A549 (cell line): ENCODE measurements around the gene CFAP99. TPM values are rescaled to one million over a fixed set of nuclear protein-coding genes. Genes with fewer than 3 reads are reported as not detected.

Experiments used
- ATAC-seq, 2 experiments: fragments of 200-7000 bp in 1 of 2; fragments of >200 bp in 1 of 2; cut with Nextera tagmentation in 1 of 2; cut with Tn5 transposase in 1 of 2; 3 replicates each; pipeline versions ENCODE4 v1.8.0 to v1.9.1; 2018 to 2020; ENCODE audit warnings: mild to moderate bottlenecking in 1 of 2, moderate library complexity in 1 of 2
- CTCF ChIA-PET: fragments of 300-600 bp; sonication (Branson Sonifier 250); formaldehyde crosslinking; extraction: SDS; loops from one replicate; lab custom pipeline; 2021; ENCODE audit warnings: antibody characterized with exemption, inconsistent platforms; lab: Yijun Ruan, JAX
- POLR2A ChIA-PET: fragments of 350-600 bp; formaldehyde crosslinking; extraction: SDS; loops from one replicate; lab custom pipeline; 2021; ENCODE audit warnings: antibody characterized with exemption, inconsistent platforms; lab: Yijun Ruan, JAX
- DNase-seq, 2 experiments: peaks; one replicate each; pipeline versions ENCODE4 v3.0.0 to v3.0.0-alpha.2; 2011 to 2016; ENCODE audit warnings: low read depth in 1 of 2, low spot score in 1 of 2
- FAIRE-seq: peaks from 2 replicates; lab custom pipeline; 2011; peaks lifted over from hg19 to GRCh38; lab: Jason Lieb, UNC
- H3K27ac ChIP-seq, 2 experiments: fragments of >200 bp; sonication (Bioruptor Twin); formaldehyde crosslinking; 3 replicates each; pipeline ENCODE4 v1.5.1; 2016 to 2017
- H3K4me1 ChIP-seq: fragments of >200 bp; sonication (Bioruptor Twin); formaldehyde crosslinking; 3 replicates; pipeline ENCODE4 v1.6.1; 2016
- H3K4me2 ChIP-seq: fragments of >200 bp; sonication (Bioruptor Twin); formaldehyde crosslinking; 3 replicates; pipeline ENCODE4 v1.6.1; 2016
- H3K4me3 ChIP-seq: fragments of >200 bp; sonication (Bioruptor Twin); formaldehyde crosslinking; 3 replicates; pipeline ENCODE4 v1.5.1; 2016
- H3K9me3 ChIP-seq: fragments of >200 bp; sonication (Bioruptor Twin); formaldehyde crosslinking; 3 replicates; pipeline ENCODE4 v1.6.1; 2016
- CBX8 ChIP-seq: fragments of 200-600 bp; sonication (generic); IDR thresholded peaks from 2 replicates; pipeline ENCODE4 v1.6.1; 2016
- CHD2 ChIP-seq: fragments of 150-350 bp; IDR thresholded peaks from 2 replicates; pipeline ENCODE4 v1.6.1; 2014; ENCODE audit warnings: low read length; ENCODE audit not compliant: partially characterized antibody
- CHD4 ChIP-seq: fragments of 200-600 bp; sonication (generic); IDR thresholded peaks from 2 replicates; pipeline ENCODE4 v1.6.1; 2016; ENCODE audit warnings: antibody characterized with exemption, mild to moderate bottlenecking, borderline replicate concordance
- EP300 ChIP-seq, 2 experiments: fragments of >200 bp; sonication (Bioruptor Twin); formaldehyde crosslinking; IDR thresholded peaks; 2 replicates in 1 of 2; 3 replicates in 1 of 2; pipeline ENCODE4 v1.6.1; 2016 to 2017
- FOXS1 ChIP-seq: fragments of 250-450 bp; sonication (Bioruptor Pico); IDR thresholded peaks from 2 replicates; pipeline ENCODE4 v1.5.0; 2020; ENCODE audit warnings: mild to moderate bottlenecking, moderate library complexity
- GATA3 ChIP-seq: IDR thresholded peaks from 2 replicates; pipeline ENCODE4 v1.6.1; 2012; ENCODE audit warnings: borderline replicate concordance
- HDAC2 ChIP-seq: fragments of 200-600 bp; sonication (generic); IDR thresholded peaks from 2 replicates; pipeline ENCODE4 v1.6.1; 2016
- HOXB13 ChIP-seq: fragments of 250-450 bp; sonication (Bioruptor Pico); IDR thresholded peaks from 2 replicates; pipeline ENCODE4 v1.5.0; 2020; ENCODE audit warnings: low read depth, mild to moderate bottlenecking, moderate library complexity
- MAFK ChIP-seq: fragments of 450-650 bp; IDR thresholded peaks from 2 replicates; pipeline ENCODE4 v1.6.1; 2014; ENCODE audit not compliant: partially characterized antibody
- MYC ChIP-seq: IDR thresholded peaks from 2 replicates; pipeline ENCODE4 v1.6.1; 2012; ENCODE audit warnings: mild to moderate bottlenecking, inconsistent platforms, low read length, improper control_type of control experiment, borderline replicate concordance
- NFE2L2 ChIP-seq: fragments of 150-350 bp; conservative IDR thresholded peaks from 2 replicates; pipeline ENCODE4 v1.6.1; 2014; ENCODE audit warnings: low read length
- NPAS2 ChIP-seq: fragments of 250-450 bp; sonication (Bioruptor Pico); IDR thresholded peaks from 2 replicates; pipeline ENCODE4 v1.8.0; 2022; ENCODE audit warnings: mild to moderate bottlenecking, moderate library complexity, borderline replicate concordance
- SREBF2 ChIP-seq: fragments of 450-650 bp; IDR thresholded peaks from 2 replicates; pipeline ENCODE4 v1.6.1; 2014; ENCODE audit warnings: mild to moderate bottlenecking, moderate library complexity
- ZC3H11A ChIP-seq: fragments of 450-650 bp; IDR thresholded peaks from 2 replicates; pipeline ENCODE4 v1.6.1; 2014; ENCODE audit warnings: antibody characterized with exemption, mild to moderate bottlenecking
- ZFP36 ChIP-seq: fragments of 450-650 bp; IDR thresholded peaks from 2 replicates; pipeline ENCODE4 v1.6.1; 2014; ENCODE audit warnings: borderline replicate concordance; ENCODE audit not compliant: partially characterized antibody
- WGBS: methylation state at CpG from one replicate; pipeline ENCODE4 v1.1.6; 2017; ENCODE audit errors: missing lambda C conversion rate; 5-methylcytosine and 5-hydroxymethylcytosine counted together
- polyA minus RNA-seq: library from RNA; depleted of rRNA, polyadenylated mRNA; stranded (reverse); fragments of >200 nt; gene quantifications from 2 replicates; pipeline ENCODE4 v1.2.3, GENCODE V29; 2011; rRNA and poly(A)+ RNA removed
- polyA plus RNA-seq, 4 experiments: library from polyadenylated mRNA; depleted of rRNA in 3 of 4; stranded (reverse); fragments of >200 nt; fragmentation: RNase III in 1 of 4; extraction: RNeasy Plus Mini Kit Qiagen cat#74134 plus additional on column Dnase treatment in 1 of 4; gene quantifications; 2 replicates in 3 of 4; 3 replicates in 1 of 4; pipeline ENCODE4 v1.2.3, GENCODE V29; 2011 to 2017
- TF ChIP-seq, protein P1 (sequence below): IDR thresholded peaks from 2 replicates; pipeline ENCODE4 v1.6.1; 2012
- TF ChIP-seq, protein P2 (sequence below): fragments of 150-350 bp; IDR thresholded peaks from 2 replicates; pipeline ENCODE4 v1.6.1; 2014; ENCODE audit warnings: low read depth, mild to moderate bottlenecking, low read length
- TF ChIP-seq, protein P3 (sequence below): IDR thresholded peaks from 2 replicates; pipeline ENCODE4 v1.6.1; 2012; ENCODE audit warnings: low read depth, borderline replicate concordance
- TF ChIP-seq, protein P4 (sequence below): fragments of 200-600 bp; sonication (generic); IDR thresholded peaks from 2 replicates; pipeline ENCODE4 v1.6.1; 2016; ENCODE audit warnings: antibody characterized with exemption, mild to moderate bottlenecking, moderate library complexity
- TF ChIP-seq, protein P5 (sequence below): fragments of 250-450 bp; sonication (Bioruptor Pico); IDR thresholded peaks from 2 replicates; pipeline ENCODE4 v1.5.0; 2020; ENCODE audit warnings: low read depth, mild to moderate bottlenecking, moderate library complexity
- TF ChIP-seq, protein P6 (sequence below): fragments of 450-650 bp; IDR thresholded peaks from 2 replicates; pipeline ENCODE4 v1.6.1; 2014; ENCODE audit warnings: antibody characterized with exemption
- TF ChIP-seq, protein P7 (sequence below): fragments of >200 bp; sonication (Bioruptor Twin); formaldehyde crosslinking; IDR thresholded peaks from 3 replicates; pipeline ENCODE4 v1.6.1; 2016

Gene CFAP99
- polyA plus RNA-seq (2011; rRNA removed) = 0.11 TPM in 1 of 2 replicates, not detected in the other
- polyA plus RNA-seq (2012; cell fraction: cytosol; rRNA removed) = 0.04 and 0.16 TPM in 2 replicates
- 0.26 and 0.34 TPM in 2 replicates for polyA plus RNA-seq (2012; cell fraction: nucleus; rRNA removed)
- polyA plus RNA-seq (2017; fragmentation: RNase III; extraction: RNeasy Plus Mini Kit Qiagen cat#74134 plus additional on column Dnase treatment) = 0.08 to 0.14 TPM (median 0.09 TPM) in 3 replicates
- polyA minus RNA-seq = not detected in 2 replicates

DNA sequence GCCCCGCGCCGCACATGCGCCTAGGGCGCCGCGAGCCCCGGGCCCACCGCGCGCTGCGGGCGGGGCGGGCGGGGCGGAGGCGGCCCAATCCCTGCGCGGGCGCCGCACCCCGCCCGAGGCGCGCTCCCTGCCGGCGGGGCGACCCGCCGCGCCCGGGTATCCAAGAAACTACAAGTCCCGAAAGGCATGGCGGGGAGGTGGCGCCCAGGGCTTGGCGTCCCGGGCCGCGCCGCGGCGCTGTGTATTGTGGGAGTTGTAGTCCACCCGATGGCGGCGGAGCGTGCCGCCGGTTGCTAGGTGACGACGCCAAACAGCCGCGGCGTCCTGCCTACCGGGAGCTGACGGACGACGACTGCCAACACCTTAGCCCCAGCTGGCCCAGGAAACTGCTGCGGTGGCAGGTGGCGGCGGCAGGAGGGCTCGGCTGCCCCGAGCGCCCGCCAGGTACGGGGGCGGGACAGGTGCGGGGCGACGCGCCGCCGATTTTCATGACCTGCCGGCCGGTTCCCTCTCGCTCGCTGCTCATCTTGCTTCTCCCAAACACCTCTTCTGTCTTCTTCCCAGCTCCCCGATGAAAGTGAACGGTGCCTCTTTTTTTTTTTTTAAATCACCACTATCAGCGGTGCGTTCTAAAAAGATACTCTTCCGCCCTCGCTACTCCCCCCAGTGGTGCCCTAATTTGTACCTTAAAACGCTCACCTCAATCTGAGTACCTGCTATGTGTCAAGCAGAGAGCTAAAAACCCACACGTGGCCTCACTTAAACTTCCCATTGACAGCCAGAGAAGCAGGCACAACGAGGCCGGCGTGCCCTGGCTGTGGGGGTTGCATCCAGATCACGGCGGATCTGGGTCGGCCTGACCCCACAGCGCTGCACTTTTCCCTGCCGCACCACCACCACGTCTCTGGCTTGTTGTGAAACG is at the start of gene CFAP99:
CFAP99 (plus strand) TSS at position 306 of the 922 bp plus-strand sequence.
- WGBS = under 1% methylated on average over 22 of the region's 94 CpGs
- Histone ChIP-seq H3K4me2 (peak within 1 kb of the TSS; percentile 75), H3K9me3 (no peaks in the 10 kb centered on the region), H3K4me3 (peak within 1 kb of the TSS; percentile 74), H3K27ac (peak within 1 kb of the TSS; percentile 57 to 85; a peak in 5 of 6 replicates), H3K4me1 (peaks cover 12% of the 10 kb centered on the region)
- peak; percentile 80 to 89 for ATAC-seq
- ChIA-PET CTCF (interaction anchor here (0.5 to 1.3 kb wide), 6 partner anchors 10 to 343 kb away, joined by 3 to 5 read pairs (median 3); no protein-coding TSS in a partner anchor), POLR2A (no interaction called here)
- FAIRE-seq = no peak
- TF ChIP-seq, protein P1, sequence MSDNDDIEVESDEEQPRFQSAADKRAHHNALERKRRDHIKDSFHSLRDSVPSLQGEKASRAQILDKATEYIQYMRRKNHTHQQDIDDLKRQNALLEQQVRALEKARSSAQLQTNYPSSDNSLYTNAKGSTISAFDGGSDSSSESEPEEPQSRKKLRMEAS = peak; percentile 63
- TF ChIP-seq GATA3 = no peak
- TF ChIP-seq MAFK = peak; percentile 38
- no peak for TF ChIP-seq EP300 (IDR thresholded peaks at IDR 0.05)
- TF ChIP-seq, protein P2, sequence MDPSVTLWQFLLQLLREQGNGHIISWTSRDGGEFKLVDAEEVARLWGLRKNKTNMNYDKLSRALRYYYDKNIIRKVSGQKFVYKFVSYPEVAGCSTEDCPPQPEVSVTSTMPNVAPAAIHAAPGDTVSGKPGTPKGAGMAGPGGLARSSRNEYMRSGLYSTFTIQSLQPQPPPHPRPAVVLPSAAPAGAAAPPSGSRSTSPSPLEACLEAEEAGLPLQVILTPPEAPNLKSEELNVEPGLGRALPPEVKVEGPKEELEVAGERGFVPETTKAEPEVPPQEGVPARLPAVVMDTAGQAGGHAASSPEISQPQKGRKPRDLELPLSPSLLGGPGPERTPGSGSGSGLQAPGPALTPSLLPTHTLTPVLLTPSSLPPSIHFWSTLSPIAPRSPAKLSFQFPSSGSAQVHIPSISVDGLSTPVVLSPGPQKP = no peak
- no peak for TF ChIP-seq FOXS1 (CRISPR knock-in tag)
- TF ChIP-seq CHD4 = no peak
- no peak for TF ChIP-seq HOXB13 (CRISPR knock-in tag)
- TF ChIP-seq CBX8 = no peak
- TF ChIP-seq, protein P3, sequence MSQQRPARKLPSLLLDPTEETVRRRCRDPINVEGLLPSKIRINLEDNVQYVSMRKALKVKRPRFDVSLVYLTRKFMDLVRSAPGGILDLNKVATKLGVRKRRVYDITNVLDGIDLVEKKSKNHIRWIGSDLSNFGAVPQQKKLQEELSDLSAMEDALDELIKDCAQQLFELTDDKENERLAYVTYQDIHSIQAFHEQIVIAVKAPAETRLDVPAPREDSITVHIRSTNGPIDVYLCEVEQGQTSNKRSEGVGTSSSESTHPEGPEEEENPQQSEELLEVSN = peak; percentile 46; the same call in 1 of the 2 replicates
- TF ChIP-seq, protein P4, sequence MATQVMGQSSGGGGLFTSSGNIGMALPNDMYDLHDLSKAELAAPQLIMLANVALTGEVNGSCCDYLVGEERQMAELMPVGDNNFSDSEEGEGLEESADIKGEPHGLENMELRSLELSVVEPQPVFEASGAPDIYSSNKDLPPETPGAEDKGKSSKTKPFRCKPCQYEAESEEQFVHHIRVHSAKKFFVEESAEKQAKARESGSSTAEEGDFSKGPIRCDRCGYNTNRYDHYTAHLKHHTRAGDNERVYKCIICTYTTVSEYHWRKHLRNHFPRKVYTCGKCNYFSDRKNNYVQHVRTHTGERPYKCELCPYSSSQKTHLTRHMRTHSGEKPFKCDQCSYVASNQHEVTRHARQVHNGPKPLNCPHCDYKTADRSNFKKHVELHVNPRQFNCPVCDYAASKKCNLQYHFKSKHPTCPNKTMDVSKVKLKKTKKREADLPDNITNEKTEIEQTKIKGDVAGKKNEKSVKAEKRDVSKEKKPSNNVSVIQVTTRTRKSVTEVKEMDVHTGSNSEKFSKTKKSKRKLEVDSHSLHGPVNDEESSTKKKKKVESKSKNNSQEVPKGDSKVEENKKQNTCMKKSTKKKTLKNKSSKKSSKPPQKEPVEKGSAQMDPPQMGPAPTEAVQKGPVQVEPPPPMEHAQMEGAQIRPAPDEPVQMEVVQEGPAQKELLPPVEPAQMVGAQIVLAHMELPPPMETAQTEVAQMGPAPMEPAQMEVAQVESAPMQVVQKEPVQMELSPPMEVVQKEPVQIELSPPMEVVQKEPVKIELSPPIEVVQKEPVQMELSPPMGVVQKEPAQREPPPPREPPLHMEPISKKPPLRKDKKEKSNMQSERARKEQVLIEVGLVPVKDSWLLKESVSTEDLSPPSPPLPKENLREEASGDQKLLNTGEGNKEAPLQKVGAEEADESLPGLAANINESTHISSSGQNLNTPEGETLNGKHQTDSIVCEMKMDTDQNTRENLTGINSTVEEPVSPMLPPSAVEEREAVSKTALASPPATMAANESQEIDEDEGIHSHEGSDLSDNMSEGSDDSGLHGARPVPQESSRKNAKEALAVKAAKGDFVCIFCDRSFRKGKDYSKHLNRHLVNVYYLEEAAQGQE = no peak
- peak; percentile 77 to 92 for DNase-seq

DNA sequence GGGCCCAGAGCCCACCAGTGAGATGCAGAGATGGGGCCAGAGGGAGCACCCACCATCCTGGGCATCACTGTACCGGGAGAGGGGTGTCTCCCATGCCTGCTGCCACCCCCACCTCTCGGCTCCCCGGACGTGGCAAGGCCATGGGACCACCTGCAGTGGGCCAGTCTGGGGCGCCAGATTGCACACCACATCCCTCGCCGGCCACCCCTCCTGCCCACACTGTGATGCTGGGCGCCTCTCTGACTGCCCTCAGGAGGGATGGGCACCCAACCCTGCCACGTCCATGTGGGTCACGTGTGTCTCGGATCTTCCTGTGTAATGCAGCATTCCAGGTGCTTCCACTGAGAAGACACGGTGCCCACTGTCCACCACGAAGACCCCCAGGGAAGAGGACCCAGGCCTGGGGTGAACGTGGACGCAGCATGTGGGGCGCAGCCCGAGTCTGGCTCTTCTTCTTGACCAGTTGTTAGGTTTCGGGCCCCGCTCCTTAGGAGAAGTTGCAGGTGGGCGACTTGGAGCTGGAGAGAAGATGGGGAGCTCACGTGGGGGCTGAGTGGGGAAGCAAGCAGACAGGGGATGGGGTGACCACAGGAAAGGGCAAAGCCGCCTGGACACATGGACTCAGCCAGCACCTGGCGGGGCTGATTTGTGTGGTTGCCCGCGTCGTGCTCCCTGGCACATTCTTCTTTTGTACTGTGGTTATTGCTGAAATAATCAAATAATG is 48.0 kb upstream of the CFAP99 start:
- no peak for FAIRE-seq
- WGBS = 91% methylated on average over 12 of the region's 26 CpGs
- TF ChIP-seq, protein P5, sequence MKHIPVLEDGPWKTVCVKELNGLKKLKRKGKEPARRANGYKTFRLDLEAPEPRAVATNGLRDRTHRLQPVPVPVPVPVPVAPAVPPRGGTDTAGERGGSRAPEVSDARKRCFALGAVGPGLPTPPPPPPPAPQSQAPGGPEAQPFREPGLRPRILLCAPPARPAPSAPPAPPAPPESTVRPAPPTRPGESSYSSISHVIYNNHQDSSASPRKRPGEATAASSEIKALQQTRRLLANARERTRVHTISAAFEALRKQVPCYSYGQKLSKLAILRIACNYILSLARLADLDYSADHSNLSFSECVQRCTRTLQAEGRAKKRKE (CRISPR knock-in tag) = no peak
- TF ChIP-seq, protein P6, sequence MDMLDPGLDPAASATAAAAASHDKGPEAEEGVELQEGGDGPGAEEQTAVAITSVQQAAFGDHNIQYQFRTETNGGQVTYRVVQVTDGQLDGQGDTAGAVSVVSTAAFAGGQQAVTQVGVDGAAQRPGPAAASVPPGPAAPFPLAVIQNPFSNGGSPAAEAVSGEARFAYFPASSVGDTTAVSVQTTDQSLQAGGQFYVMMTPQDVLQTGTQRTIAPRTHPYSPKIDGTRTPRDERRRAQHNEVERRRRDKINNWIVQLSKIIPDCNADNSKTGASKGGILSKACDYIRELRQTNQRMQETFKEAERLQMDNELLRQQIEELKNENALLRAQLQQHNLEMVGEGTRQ = no peak
- TF ChIP-seq, protein P7, sequence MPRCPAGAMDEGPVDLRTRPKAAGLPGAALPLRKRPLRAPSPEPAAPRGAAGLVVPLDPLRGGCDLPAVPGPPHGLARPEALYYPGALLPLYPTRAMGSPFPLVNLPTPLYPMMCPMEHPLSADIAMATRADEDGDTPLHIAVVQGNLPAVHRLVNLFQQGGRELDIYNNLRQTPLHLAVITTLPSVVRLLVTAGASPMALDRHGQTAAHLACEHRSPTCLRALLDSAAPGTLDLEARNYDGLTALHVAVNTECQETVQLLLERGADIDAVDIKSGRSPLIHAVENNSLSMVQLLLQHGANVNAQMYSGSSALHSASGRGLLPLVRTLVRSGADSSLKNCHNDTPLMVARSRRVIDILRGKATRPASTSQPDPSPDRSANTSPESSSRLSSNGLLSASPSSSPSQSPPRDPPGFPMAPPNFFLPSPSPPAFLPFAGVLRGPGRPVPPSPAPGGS = no peak
- TF ChIP-seq SREBF2 (no peak), CHD2 (no peak), ZFP36 (no peak), ZC3H11A (no peak), NPAS2 (CRISPR knock-in tag) (no peak), HDAC2 (no peak), NFE2L2 (no peak), MYC (no peak)

More for the DNA sequence above, 48.0 kb upstream of the CFAP99 start:
- Histone ChIP-seq H3K4me3 (no peak overlapping the region), H3K4me1 (no peaks in the 10 kb centered on the region), H3K27ac (no peak overlapping the region), H3K4me2 (no peak overlapping the region), H3K9me3 (no peaks in the 10 kb centered on the region)
- DNase-seq (no peak), ATAC-seq (no peak)
- CTCF ChIA-PET = no interaction called here
- POLR2A ChIA-PET = no interaction called here
